GM19025 (cell line): Measurements from ENCODE around the gene EPHA2.
"Not testable (repeated sequence)": the region's sequence is repeated elsewhere in the genome, so short reads cannot be mapped to it uniquely, and the experiment has no call there.

Experiments
- ATAC-seq: cut with Tn5 transposase; IDR thresholded peaks from one replicate; pipeline ENCODE4 v1.9.1; 2021; ENCODE audit warnings: mild to moderate bottlenecking, low read depth, moderate library complexity; ENCODE audit not compliant: unreplicated experiment

EPHA2 gene

DNA sequence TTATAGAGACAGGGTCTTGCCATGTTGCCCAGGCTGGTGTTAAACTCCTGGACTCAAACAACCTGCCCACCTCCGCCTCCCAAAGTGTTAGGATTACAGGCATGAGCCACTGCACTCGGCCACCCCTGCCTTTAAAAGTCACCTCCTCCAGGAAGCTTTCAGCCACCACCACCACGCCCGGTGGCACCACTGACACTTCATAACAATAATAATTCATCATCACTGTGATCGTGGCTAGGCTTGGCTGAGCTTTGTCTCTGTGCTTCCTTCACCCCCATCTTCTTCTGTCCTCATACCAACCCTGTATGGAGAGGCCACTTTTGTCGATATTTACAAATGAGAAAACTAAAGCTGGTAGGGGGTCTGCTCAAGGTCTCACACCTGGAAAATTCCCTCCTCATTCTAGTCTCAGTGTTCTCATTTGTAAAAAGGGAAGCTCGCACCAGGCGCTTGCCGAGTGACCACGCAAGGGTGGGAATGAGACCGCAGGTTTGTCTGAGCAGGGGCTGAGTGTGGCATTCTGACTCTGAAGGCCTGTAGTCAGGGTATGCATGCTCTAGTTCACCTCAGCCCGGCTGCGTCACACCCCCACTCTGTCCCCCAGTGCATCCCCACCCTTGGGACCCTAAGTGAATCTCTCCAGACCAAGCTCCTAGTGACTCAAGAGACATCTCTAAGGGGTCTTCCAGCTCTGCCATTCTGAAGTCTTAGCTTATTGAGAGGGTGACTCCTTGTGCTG, 12.9 kb upstream of the EPHA2 start:
- ATAC-seq: no peak

DNA sequence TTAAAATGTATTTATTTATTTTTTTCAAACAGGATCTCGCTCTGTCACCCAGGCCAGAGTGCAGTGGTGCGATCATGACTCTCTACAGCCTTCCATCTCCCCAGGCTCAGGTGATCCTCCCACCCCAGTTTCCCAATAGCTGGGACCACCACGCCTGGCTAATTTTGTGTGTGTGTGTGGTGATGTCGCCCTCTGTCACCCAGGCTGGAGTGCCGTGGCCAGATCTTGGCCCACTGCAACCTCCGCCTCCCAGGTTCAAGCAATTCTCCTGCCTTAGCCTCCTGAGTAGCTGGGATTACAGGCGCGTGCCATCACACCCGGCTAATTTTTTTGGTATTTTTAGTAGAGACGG, 12.3 kb upstream of the EPHA2 start:
- ATAC-seq: not testable (repeated sequence)

DNA sequence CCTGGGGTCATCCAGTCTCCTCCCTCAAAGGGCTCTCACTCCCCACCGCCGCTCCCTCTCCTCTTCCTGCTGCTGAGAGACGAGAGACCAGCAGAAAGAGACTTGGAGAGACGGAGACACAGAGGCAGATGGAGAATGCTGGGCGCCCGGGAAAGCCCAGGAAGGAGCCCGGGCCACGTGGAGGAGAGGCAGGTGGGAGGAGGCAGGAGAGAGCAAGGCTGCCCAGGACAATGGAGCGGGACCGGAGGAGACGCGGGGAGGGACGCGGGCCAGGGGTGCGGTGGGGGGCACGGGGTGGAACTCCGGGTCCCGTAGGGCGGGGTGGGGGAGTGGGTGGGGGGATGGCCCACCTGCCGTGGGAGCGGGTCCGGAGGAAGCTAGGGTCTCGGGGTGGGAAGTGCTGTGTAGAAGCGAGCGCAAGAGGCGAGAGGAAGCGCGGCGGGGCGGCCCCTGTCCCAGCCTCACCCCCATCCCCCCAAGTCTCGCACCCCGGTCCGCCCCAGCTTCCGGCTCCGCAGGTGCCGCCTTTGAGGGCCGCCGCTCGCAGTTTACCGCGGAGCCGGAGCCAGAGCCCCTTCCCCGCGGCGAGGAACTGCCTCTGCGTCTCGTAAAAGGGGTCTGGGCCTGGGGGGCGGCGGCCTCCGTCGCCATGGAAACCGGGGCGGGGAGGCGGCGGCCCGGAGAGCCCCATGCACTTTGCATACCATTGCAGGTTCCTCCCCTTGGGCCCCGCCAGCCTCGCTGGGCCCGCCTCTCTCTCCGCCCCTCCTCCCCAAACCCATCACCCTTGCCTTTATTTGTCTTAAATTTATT, 11.7 kb upstream of the EPHA2 start:
- ATAC-seq: no peak

DNA sequence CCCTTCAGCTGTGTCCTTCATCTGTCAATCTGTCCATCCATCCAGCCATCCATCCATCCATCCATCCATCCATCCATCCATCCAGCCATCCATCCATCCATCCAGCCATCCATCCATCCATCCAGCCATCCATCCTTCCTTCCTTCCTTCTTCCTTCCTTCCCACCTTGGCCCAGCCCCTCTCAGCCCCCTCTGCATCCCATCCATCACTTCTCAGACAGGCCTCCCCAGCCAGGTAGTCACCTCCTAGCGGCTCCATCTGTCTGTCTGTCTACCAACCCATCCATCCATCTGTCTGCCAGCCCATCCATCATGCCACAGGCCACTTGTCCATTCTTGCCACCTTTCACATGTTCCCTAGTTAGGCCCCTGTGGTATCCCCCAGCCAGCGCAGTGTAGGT, 10.2 kb upstream of the EPHA2 start:
- no peak for ATAC-seq

DNA sequence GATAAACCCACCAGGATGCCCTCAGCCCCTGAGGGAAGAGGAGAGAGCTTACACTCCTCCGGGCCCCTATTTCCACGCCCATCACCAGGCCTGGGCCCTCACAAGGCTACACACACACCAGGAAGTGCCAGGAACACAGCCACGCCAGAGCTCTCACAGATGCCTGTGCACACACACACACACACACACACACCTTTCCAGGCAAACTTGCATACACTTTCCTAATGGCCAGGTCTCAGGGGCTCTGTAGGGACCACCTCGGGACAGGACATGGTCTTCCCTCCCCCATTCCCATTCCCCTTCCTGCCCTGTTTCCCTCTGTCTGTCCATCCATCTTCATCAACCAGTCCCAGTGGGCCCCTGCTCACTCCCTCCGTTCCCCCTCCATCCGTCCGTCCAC, 9.7 kb upstream of the EPHA2 start:
- ATAC-seq: no peak

DNA sequence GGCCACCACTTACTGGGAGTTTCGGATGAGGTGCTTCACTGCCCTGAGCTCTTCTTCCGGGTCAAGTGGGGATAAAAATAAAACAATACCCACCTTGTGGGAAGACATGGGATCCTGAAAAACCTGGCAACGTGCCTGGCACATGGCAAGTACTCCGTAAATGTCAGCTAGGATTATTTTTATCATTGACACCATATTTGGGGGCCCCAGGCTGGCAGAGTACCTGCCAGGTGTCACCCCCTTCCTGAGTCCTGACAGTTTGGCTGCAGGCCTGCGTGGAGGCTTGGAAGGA, 9.2 kb upstream of the EPHA2 start:
- no peak for ATAC-seq

DNA sequence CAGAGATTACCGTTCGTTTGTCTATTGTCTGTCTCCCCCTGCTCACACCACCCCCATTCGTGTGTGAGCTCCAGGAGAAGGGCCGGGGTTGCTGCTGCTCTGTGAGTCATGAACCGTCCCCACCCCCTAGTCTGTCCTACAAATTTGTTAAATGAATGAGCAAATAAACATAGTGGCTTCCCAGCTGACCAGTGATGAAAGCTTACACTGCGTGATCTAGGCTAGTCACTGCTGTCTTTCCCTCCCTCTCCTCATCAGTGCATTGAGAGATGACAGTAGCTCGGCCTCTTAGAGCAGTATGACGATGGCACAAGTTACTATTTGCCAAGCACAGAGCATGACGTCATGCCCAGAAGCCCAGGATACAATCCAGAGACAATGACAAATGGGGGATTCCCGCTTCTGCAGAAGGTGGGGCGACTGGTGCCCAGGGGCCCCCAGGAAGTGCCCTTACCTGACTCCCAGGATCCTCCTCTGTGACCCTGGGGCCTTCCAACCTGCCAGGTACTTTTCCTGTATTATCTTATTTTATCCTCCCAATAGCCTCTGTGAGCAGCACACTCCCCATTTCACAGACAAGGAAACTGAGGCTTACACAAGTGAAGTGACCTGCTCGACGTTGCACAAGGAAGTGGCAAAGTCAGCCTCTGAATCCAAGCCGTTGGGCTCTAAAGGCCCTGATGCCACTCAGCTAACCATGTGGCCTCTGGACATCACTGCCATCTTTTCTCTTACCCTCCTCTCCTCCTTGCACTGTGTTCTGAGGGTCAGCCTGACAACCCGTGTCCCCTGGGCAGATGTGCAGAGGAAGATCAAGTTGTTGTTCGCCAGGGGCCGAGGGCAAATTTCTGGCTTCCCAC, 8.6 kb upstream of the EPHA2 start:
- no peak for ATAC-seq

DNA sequence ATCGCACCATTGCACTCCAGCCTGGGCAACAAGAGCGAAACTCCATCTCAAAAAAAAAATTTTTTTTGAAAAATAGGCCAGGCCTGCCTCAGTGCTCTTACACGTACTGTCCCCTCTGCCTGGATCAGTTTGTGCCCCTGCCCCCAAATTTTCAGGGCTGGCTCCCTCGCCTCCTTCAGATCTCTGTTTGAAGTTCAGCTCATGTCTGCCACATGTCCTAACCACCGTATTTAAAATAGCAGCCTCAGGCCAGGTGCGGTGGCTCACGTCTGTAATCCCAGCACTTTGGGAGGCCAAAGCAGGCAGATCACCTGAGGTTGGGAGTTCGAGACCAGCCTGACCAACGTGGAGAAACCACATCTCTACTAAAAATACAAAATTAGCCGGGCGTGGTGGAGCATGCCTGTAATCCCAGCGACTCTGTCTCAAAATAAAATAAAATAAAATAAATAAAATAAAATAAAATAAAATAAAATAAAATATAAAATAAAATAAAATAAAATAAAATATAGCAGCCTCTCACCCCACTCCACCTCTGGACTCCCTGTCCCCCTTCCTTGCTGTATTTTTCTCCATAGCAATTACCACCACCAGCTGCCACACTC, 7.8 kb upstream of the EPHA2 start:
- not testable (repeated sequence) for ATAC-seq

DNA sequence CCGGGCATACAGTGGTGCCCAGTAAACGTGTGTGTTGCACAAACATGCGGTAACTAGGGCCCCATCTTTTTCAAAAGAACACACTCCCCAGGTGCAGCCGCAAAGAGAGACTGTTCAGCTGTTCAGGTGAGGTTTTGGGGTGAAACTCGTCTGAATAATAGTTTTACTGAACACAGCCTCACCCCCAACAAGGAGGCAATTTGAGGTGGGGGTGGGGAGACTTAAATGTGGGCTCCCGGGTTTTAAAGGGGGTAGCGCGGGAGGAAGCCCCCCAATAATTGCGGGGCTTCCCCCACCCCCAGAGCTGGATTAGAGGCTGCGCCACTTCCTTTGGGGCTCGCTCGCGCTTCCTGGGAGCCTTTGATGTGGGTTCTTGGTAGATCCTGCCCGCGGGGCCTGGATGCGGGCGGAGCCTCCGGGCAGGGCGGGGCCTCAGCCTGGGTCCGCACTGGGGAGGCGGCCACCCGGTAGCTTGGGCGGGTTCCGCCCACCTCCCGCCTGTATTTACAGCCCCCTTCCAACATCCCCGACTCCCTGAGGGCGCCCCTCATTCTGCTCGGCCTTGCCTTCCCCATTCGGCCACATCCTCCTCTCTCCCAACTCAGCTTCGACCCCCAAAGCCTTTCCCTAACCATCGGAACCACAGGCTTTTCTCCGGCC, 6.4 kb upstream of the EPHA2 start:
- no peak for ATAC-seq

DNA sequence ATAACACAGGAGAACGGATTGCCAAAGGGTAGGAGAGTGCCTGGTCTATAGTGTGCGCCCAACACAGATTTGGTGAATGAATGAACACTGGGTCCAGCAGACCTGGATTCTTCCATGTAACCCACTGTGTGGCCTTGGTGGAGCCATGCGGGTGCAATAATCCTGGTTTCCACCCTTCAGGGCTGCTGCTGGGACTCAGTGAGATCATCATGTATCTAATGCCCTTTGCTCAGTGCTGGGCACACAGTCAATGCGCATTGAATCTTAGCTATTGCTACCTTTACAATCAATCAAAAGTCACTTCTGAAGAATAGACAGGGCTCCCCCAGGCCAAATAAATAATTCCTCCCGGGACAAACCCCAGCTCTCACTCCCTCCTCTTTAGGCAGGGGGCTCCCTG, 5.8 kb upstream of the EPHA2 start:
- no peak for ATAC-seq

DNA sequence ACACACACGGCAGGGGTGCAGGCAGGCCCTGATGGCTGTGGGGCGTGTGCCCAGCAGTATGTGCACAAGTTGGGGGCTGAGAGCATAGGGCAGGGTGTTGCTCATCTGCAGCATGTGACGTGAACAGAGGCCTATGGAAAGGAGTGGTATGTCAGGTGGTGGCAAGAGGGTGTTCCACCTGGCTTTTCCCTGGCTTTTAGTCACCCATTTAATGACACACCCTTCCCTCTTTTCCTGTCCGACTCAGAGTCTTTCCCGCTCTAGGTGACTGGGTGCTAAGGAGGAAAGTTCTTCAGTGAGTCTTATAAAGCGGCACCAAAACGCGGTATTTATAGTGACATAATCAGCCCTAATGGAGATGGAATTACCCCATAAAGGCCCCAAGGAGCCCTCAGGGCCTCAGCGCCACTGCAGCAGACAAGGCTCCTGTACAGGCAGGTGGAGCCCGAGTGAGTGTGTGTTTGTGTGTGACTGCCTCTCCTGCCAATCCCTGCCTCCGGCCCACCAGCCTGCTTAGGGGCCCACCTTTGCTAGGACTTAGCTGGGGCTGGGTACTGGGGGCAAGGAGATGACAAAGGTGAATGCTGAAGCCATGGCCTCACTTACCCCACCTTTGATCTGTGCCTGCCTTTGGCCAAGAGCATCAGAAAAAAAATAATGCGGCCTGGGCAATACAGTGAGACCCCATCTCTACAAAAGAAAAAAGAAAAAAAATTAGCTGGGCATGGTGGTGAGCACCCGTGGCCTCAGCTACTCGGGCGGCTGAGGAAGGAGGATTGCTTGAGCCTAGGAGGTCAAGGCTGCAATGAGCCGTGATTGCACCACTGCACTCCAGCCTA, 3.3 kb upstream of the EPHA2 start:
- no peak for ATAC-seq

DNA sequence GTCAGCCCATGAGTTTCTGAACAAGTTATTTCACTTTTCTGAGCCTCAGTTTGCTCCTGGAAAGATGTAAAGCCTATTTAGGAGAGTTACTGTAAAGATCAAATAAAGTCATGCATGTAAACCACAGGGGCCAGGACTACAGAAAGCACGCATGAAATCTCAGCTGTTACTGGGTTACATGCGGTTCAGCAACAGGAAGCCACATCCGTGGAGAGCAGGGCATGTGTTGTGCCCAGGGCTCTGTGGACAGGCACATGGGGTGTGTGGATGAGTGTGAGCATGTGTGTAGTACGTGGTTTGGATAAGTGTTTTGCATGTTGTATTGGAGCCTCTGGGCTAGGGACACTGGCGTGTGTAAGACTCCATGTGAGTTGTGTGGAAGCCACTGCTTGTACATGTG, 2.2 kb upstream of the EPHA2 start:
- no peak for ATAC-seq

DNA sequence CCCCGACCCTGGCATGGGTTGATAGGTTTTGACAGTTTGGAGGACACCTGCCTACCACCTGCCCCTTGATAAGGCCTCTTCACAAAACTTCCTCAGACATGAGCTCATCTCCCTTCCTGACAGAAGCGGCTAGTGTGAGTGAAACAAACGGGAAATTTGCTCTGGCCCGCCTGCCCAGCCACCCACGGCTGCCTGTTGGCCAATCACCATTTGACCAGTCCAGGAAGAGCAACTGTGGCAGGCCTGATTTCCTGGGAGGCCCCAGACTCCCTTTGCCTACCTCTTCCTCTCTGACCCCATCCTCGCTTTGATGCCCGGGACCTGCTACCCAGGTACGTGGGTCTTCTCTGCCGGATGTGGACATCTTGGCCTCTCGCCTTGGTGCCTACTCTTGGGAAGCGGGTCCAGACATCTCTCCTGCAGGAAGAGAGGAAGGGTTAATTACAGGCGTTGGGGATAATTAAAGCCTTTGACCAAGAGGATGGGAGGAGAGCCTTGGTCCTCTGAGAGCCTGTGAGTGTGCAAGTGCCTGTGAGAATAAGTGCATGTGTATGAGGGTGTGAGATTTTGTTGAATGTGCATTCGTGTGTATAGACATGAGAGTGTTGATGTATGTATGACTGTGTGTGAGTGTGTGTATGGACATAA, 1.1 kb upstream of the EPHA2 start:
- ATAC-seq: no peak

DNA sequence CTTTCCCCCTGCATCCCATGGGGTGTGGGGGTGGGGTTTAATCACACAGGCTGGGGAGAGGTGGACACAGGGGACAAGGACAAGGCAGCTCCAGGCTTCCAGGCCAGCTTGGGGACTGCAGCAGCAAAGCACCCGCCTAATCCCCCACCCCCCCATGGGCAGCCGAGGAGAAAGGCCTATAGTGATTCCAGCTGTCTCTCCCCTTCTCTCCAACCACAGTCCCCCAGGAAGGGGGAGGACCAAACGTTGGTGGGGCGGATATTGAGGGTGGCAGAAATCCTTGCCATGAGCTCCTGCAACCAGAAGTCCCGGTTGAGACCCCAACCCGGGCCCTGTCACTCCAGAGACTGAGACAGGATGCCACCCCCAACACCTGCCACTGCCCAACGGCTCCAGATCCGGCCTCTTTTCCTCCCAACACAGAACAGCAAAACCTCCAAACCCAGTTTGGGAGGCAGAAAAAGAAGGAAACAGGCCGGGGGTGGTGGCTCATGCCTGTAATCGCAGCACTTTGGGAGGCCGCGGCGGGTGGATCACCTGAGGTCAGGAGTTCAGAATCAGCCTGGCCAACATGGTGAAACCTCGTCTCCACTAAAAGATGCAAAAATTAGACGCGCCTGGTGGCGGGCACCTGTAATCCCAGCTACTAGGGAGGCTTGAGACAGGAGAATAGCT, 1.7 kb downstream of the EPHA2 start:
- no peak for ATAC-seq

DNA sequence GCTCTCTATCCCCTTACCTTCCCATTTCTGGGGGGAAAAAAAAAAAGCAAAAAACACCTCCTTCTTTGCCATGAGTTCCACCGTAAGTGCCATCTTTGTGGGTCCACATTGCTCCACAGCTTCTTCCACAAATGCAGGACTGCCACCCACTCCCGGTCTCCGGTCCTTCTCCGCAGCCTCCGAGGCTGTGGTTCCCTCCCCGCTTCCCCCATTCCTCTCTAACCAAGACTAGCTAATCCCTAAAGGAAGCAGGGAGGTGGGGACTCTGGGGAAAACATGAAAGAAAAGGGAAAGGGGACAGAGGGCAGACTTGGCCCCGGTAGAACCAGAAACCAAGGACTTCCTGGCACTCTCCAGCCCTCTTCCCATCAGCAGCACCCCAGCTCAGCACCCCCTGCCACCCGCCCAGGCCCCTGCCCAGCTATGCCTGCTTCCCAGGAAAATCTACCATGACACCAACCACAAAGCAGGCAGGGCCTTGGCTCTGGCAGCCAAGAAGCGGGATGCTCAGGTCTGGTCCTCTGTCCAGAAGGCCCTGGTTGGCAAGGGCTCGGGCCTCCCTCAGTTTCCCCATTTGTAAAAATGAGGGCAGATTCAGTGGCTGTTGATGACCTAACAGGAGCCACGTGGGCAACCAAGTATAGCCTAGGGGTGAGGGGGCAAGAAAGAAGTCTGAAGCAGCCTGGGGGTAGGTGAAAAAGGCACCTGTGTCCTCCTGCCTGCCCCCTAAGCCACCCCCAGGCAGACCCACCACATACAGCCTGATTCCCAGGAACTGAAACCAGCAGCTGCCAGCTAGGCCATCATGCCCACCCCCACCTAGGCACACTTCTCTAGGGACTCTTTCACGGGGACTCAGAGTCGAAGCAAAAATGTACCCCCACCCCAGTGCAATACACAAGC, 2.5 kb downstream of the EPHA2 start:
- no peak for ATAC-seq

DNA sequence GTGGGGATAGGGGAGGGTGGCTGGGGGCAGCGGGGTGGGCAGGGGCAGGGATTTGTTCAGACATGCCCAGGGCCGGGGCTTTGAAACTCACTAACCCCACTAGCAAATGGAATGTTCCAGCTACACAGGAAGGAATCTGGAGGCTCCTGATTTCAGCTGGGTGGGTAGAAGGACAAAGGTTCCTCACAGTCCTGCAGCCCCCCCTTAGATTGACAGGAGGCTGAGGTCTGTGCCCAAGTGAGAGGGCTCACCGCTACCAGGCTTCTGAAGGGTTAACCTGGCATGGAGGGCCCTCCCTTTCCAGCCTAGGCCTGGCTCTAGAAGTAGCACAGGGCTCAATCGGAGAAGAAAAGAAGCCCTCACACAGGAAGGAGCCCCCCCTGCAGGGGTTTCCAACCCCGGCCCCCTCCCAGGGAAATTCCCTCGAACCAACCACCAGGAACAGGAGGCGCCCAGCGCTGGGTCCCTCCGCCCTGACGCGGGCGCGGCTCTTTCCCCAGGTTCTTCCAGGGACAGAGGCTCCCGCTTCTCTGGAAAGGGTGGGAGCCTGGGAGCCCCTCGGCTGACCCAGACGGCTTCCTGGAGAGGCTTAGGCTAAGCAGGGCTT, 3.3 kb downstream of the EPHA2 start:
- no peak for ATAC-seq

DNA sequence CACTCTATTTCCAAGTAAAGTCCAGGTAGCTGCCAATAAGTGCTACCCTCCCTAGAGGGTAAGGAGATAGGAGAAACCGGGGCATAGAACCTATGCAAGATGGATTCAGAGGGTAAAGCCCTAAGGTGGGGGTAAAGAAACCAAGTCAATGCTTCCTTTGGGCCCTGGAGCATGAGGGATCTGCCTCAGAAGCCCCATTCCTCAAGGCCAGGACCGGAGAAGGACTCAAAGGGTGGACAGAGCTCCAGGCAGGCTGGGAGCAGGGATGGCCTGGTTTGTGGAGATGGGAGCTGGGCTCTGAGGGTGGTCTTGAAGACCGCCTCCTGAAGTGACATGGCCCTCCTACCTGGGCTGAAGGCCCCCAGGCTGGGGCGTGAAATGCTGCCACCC, 3.9 kb downstream of the EPHA2 start:
- no peak for ATAC-seq
